ENCODE measurements around the gene GOSR2.

Gene GOSR2

DNA sequence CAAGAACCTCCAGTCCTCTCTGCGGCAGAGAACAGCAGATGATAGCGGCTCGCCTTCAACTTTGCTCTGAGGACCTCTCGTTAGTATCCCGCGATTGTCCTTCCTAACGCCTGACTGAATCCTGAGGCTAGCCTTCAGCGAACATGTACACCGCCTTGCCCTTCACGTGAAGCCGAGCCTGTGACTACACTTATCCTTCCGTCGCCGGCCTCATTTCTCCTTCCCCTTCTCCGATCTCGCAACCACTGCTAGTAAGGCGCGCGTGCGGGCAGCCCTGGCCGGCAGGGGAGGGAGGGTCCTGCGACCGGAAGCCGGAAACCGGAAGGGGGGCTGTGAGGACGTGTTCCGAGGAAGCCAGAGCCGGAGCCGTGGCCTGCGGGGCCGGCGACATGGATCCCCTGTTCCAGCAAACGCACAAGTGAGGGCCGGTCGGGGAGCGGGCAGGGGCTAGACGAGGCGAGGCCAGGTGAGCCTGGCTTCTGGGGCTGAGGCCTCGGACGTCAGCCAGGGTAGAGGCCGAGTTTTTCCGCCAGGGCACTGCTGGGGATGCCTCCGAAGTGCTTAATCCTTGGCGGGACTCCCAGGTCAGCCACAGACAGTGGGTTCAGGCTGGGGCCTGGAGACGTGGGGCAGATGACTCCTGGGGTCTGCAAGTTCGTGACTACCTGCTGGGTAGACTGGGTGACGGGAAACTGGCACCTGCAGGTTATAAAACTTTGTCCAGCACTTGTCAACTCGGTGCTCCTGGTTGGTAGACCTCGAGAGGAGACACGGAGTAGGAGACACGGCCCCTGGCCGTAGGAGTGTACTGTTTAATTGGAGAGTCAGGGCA, at the start of gene GOSR2:
TSS of gene GOSR2 (plus strand) at position 357 of the 832 bp plus-strand sequence. CDS start at position 390, 33 bp downstream.
- peak; percentile 54 for DNase-seq (ENCODE audit: low read depth)

- no peak for DNase-seq (ENCODE audit: low read depth)
These were observed 48.9 kb upstream of the GOSR2 start for GRCh38 chr17:46873941-46874645.

DNA sequence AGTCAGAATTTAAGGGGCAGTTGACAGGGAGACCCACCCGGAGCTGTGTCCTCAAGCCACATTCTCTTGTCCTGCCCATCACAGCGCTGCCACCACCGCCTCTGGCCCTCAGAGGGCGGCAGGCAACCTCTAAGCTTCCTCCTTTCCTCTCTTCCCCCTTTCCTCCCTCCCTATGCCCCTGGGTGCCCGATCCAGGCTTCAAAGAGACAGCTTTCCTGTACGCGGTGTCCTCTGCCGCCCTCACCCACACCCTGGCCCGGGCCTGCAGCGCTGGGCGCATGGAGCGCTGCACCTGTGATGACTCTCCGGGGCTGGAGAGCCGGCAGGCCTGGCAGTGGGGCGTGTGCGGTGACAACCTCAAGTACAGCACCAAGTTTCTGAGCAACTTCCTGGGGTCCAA, 48.1 kb upstream of the GOSR2 start:
- no peak for DNase-seq (ENCODE audit: low read depth)

DNA sequence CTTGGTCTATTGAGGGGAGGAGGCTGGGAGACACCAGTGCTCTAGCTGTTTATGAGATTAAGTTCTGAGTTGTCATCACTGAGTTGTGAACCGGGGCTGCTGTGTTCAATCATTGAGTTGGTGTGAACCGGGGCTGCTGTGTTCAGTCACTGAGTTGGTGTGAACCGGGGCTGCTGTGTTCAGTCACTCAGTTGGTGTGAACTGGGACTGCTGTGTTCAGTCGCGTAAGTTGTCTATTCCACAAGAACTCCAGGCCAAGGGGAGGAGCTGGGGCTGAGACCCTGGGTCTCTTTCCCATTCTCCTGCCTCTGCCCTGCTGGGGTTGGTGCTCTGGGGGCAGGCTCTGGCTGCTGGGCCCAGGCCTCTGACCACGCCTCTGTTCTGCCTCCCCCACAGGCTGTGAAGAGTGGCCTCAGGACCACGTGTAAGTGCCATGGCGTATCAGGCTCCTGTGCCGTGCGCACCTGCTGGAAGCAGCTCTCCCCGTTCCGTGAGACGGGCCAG, 47.1 kb upstream of the GOSR2 start:
- no peak for DNase-seq (ENCODE audit: low read depth)

DNA sequence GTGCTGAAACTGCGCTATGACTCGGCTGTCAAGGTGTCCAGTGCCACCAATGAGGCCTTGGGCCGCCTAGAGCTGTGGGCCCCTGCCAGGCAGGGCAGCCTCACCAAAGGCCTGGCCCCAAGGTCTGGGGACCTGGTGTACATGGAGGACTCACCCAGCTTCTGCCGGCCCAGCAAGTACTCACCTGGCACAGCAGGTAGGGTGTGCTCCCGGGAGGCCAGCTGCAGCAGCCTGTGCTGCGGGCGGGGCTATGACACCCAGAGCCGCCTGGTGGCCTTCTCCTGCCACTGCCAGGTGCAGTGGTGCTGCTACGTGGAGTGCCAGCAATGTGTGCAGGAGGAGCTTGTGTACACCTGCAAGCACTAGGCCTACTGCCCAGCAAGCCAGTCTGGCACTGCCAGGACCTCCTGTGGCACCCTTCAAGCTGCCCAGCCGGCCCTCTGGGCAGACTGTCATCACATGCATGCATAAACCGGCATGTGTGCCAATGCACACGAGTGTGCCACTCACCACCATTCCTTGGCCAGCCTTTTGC, 46.5 kb upstream of the GOSR2 start:
- no peak for DNase-seq (ENCODE audit: low read depth)

GRCh38 chr17:46876926-46877325, 46.0 kb upstream of the GOSR2 start:
- DNase-seq (ENCODE audit: low read depth) = no peak

DNA sequence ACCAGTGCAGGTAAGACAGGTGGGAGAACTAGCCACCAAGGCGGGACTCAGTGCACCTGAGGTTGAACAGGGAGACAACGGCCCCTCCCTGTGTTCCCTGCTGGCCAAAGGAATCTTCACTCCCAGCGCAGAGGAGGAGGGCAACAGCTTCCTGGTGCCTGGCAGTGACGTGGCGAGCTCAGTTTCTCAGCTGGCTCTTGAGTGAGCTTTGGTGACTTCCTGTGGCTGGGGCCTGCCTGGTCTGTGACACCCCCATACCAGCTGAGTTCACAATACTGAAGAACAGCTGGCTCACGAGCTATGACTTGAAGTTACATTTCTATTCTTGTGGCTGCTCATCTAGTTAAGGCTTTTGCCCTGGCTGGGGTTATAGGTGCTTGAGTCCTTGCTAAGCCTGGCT, 45.5 kb upstream of the GOSR2 start:
- no peak for DNase-seq (ENCODE audit: low read depth)

- no peak for DNase-seq (ENCODE audit: low read depth)
These were observed 44.9 kb upstream of the GOSR2 start for GRCh38 chr17:46878055-46878454.

DNA sequence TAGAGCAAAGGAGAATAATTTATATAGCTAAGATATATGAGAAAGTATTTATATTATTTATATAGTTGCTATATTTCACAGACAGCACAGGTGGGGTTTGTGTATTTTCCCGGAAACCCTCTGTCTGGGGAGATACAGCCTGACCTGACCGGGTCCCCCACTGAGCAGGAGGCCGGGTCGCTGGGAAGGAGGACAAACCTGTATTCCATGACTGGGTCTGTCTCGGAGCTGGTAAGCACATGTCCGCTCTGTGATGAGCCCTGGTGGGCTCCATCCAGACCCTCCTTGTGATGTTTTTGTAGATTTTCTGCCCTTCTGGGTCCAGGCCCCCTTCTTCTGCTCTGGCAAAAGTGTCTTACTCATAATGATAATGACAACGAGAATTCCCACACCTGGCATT, 43.9 kb upstream of the GOSR2 start:
- no peak for DNase-seq (ENCODE audit: low read depth)

GRCh38 chr17:46881015-46881414, 41.9 kb upstream of the GOSR2 start:
- no peak for DNase-seq (ENCODE audit: low read depth)

DNA sequence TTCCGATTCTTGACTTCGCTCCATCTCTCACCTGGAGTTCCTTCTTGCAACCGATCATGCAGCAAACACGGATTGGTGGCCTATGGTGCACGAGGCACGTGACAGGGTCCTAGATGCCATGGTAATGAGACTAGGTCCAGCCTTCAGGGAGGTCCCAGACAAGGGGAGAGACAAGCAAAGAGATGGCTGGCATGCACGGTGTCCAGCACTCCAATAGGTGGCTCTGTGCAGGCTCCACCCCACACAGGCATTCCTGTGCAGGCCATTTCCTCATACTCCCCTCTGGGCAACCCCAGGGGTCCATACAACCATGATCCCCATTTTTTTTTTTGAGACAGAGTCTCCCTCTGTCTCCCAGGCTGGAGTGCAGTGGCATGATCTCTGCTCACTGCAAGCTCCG, 40.3 kb upstream of the GOSR2 start:
- no peak for DNase-seq (ENCODE audit: low read depth)

GRCh38 chr17:46883871-46884520, 39.0 kb upstream of the GOSR2 start:
- no peak for DNase-seq (ENCODE audit: low read depth)

DNA sequence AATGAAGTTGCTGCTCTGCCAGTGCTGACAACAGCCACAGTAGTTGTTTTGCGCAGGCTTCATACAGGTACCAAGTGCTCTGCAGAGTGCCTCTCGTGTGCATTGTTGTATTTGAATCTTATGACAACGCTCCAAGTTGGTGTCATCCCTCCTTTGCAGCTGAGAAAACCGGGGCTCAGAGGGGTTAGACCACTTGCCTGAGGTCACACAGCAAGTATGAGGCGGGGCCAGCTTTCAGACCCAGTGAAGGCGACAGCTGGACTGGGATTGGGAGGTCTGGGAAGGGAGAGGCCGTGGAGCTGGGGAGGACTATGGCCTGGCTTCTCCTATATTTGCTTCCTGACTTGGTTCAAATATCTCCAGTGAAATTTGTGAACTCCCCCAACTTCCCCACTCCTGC, 38.4 kb upstream of the GOSR2 start:
- no peak for DNase-seq (ENCODE audit: low read depth)

DNA sequence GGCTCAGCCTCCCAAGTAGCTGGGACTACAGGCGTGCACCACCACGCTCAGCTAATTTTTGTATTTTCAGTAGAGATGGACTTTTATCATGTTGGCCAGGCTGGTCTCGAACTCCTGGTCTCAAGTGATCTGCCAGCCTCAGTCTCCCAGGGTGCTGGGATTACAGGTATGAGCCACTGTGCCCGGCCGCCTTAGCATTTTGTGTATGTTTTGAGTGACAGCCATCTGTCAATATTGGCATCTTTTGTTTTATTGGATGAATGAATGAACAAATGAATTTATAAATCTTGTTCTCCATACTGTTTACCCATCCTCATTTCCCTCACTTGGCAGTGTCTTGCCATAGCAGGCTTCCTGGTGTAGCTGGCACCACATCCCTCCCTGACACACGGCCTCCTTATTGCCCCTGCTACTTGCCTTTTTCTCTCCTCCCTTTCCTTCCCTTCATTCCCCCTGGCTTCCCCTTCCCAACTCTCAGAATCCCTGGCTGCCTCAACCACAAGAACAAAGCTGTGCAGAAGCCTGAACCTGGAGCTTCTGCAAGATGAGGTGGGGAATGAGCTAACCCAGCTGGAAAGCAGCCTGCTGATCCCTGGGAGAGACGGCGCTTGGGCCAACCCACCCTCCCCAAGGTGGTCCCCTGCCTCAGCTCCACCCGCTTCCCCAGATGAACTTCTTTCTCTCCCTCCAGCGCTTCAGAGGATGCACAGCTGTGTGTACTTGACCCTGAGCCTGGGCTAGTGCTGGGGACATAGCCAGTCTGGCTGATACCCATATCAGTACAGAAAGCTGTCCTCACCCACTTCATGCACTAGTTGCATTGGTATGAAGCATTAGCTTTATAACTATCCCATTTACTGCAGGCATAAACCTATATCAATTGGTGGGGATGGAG, 37.3 kb upstream of the GOSR2 start:
- no peak for DNase-seq (ENCODE audit: low read depth)

- DNase-seq (ENCODE audit: low read depth) = no peak
These were observed 36.7 kb upstream of the GOSR2 start for GRCh38 chr17:46886310-46886663.

DNA sequence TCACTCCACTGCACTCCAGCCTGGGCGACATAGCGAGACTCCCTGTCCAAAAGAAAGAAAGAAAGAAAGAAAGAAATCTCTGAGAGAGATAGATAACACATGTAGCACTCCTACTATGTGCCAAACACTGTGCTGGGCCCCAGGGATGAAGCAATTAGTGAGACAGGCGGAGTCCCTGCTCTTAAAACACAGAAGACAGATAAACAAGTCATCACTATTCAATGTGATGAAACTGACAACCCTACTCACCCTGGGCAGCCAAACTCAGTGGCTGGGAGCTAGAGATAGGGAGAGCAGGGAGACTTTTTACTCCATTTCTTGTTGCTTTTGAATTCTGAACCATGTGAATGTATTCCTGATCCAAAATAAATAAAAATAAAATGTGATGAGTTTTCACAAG, 35.2 kb upstream of the GOSR2 start:
- no peak for DNase-seq (ENCODE audit: low read depth)

DNA sequence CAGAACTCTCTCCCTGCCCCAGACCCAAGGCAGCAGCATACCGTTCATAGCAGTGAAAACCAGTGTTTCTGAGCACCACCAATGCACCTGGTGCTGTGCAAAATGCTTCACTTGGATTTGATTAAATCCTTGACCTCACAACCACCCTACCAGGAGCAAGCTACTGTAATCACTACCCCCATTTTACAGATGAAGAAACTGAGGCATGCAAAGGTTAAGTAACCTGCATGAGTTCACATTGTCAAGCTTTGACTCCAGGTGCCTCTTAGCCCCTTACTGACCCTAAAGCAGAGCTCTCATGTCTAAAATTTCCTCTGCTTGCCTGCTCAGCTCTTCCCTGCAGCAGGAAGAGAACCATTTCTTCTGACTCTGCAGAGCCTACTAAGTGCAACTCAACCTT, 34.2 kb upstream of the GOSR2 start:
- DNase-seq (ENCODE audit: low read depth) = no peak

DNA sequence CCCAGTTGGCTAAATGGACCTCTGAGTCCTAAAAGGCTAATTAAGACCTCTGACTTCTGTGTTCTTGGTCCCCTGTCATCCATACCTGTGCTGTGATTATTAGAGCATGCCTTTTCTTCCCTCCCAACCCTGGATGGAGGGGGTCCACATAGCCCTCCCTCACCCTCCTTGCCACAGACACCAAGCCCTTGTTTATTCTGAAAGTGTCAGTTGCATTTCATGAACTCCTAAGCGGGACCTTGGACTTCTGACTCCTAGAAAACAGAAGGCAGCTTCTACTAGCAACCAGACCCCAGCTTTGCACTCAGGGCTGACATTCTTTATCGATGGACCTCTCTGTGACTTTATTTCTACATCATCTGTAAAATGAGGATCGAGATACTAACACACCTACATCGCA, 33.4 kb upstream of the GOSR2 start:
- no peak for DNase-seq (ENCODE audit: low read depth)

DNA sequence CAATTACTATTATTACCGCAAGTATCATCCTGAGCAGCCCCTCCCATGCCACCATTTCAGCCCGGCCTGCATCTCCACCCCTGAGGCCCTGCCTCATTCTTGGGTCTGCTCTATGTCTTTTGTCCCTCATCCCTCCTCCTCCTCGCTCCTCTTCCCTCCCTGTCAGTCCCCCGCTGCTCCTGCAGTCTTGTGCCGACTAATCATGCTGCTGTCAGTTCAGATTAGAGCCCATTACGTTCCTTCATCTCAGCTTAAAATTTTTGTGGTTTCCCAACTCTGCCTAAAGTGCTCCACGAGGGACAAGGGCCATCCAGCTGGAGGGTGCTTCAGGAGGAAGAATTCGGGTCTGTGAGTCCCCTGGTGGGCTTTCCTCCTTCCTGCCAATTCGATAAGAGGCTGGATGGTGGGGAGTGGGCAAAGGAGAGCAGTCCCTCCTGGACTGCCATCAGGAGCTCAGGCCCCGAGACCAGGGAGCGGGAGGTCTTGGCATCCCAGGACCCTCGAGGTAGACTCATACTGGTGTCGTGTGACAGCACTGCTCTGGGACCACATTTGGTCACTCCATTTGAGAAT, 32.9 kb upstream of the GOSR2 start:
- DNase-seq (ENCODE audit: low read depth) = no peak

GRCh38 chr17:46890638-46891037, 32.3 kb upstream of the GOSR2 start:
- no peak for DNase-seq (ENCODE audit: low read depth)

DNA sequence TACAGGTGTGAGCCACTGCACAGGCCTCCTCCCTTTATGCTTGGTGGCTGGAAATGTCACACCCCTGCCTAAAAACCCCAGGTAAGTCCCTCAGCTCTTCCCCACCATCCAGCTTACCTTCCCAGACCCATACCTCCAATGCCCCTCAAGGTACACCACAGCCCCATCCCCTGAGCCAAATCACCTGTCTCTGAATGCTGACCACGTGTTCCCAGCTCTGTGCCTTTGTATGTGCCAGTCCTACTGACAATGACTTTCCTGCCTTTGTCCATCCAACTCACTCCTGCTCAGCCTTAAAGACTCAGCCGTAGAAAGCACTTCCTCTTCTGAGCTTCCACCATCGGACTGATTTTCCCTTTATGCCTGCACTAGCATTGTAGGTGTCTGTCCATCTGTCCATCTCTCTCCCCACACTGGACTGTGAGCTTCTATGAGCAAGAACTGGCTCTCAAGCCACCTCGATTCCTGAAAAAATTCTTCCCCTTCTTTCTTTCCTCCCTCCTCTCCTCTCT, 30.7 kb upstream of the GOSR2 start:
- DNase-seq (ENCODE audit: low read depth) = no peak
